Vagina (tissue), 2 donors: ENCODE data around the gene HPCAL1.

Source experiments
- POLR2A ChIP-seq, 2 donors: fragments of 450-650 bp; IDR thresholded peaks; one replicate each; pipeline ENCODE4 v1.6.1; 2017; ENCODE audit warnings: antibody characterized with exemption in 2 of 2, mild to moderate bottlenecking in 2 of 2, moderate library complexity in 2 of 2
- POLR2AphosphoS5 ChIP-seq, 2 donors: sonication (generic); formaldehyde crosslinking; IDR thresholded peaks; one replicate each; pipeline ENCODE4 v1.9.0; 2017; ENCODE audit warnings: antibody characterized with exemption in 2 of 2, mild to moderate bottlenecking in 2 of 2, low read depth in 1 of 2; ENCODE audit not compliant: insufficient read depth in 1 of 2
- TF ChIP-seq, protein P1 (sequence below), 3 experiments: fragments of 450-650 bp in 2 of 3; fragments of 200-600 bp in 1 of 3; sonication (generic) in 1 of 3; IDR thresholded peaks; one replicate each; pipeline ENCODE4 v1.5.1; 2017 to 2019; ENCODE audit warnings: antibody characterized with exemption in 3 of 3, mild to moderate bottlenecking in 2 of 3, moderate library complexity in 2 of 3

GRCh38 chr2:10465910-10466309 lies 163.2 kb downstream of the HPCAL1 start:
- TF ChIP-seq POLR2A (IDR thresholded peaks at IDR 0.05) (no peak), POLR2AphosphoS5 (IDR thresholded peaks at IDR 0.05; ENCODE audit: insufficient read depth in 1 of 2, low read depth in 1 of 2) (no peak)
- TF ChIP-seq, protein P1, sequence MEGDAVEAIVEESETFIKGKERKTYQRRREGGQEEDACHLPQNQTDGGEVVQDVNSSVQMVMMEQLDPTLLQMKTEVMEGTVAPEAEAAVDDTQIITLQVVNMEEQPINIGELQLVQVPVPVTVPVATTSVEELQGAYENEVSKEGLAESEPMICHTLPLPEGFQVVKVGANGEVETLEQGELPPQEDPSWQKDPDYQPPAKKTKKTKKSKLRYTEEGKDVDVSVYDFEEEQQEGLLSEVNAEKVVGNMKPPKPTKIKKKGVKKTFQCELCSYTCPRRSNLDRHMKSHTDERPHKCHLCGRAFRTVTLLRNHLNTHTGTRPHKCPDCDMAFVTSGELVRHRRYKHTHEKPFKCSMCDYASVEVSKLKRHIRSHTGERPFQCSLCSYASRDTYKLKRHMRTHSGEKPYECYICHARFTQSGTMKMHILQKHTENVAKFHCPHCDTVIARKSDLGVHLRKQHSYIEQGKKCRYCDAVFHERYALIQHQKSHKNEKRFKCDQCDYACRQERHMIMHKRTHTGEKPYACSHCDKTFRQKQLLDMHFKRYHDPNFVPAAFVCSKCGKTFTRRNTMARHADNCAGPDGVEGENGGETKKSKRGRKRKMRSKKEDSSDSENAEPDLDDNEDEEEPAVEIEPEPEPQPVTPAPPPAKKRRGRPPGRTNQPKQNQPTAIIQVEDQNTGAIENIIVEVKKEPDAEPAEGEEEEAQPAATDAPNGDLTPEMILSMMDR (IDR thresholded peaks at IDR 0.05), result no peak
